ENCODE results near the gene C1R.

Gene C1R

GRCh38 chr12:7078163-7078562, 14.1 kb downstream of the C1R start:
- Histone ChIP-seq H3K79me2 (ENCODE audit: insufficient read depth, low read length) (no peaks in the 10 kb centered on the region), H3K9ac (ENCODE audit: low read length) (no peak overlapping the region), H3K27ac (ENCODE audit: low read depth, low read length, poor library complexity, severe bottlenecking) (no peak overlapping the region), H3K36me3 (ENCODE audit: insufficient read depth, low read length) (no peaks in the 10 kb centered on the region), H2AFZ (ENCODE audit: low read length) (no peak overlapping the region), H3F3A (ENCODE audit: insufficient read depth, low read length) (no peaks in the 10 kb centered on the region), H3K4me2 (ENCODE audit: low read length) (no peak overlapping the region), H3K9me3 (ENCODE audit: low read length) (no peaks in the 10 kb centered on the region), H3K27me3 (ENCODE audit: insufficient read depth, low read length) (no peaks in the 10 kb centered on the region), H3K4me3 (ENCODE audit: low read depth, low read length, poor library complexity, severe bottlenecking) (no peak overlapping the region), H4K20me1 (ENCODE audit: insufficient read depth, low read length) (no peaks in the 10 kb centered on the region), H3K4me1 (ENCODE audit: insufficient read depth, low read length, severe bottlenecking) (no peaks in the 10 kb centered on the region), H3K9me2 (ENCODE audit: low read depth, low read length) (no peaks in the 10 kb centered on the region)
- TF ChIP-seq CTCF (IDR thresholded peaks at IDR 0.05; ENCODE audit: low read length) = no peak; the same call in 1 of the 2 replicates
- no peak for TF ChIP-seq EZH2 (IDR thresholded peaks at IDR 0.05; ENCODE audit: borderline replicate concordance, low read length)

GRCh38 chr12:7076493-7076892, 15.8 kb downstream of the C1R start:
- no peak for TF ChIP-seq CTCF (IDR thresholded peaks at IDR 0.05; ENCODE audit: low read length)
- TF ChIP-seq EZH2 (IDR thresholded peaks at IDR 0.05; ENCODE audit: borderline replicate concordance, low read length) = no peak
- no peaks in the 10 kb centered on the region for H3K27me3 ChIP-seq (ENCODE audit: insufficient read depth, low read length)

GRCh38 chr12:7075939-7076338, 16.3 kb downstream of the C1R start:
- H3K79me2 ChIP-seq (ENCODE audit: insufficient read depth, low read length) = no peaks in the 10 kb centered on the region
- no peak overlapping the region for H2AFZ ChIP-seq (ENCODE audit: low read length)
- no peaks in the 10 kb centered on the region for H3K9me2 ChIP-seq (ENCODE audit: low read depth, low read length)
- no peak overlapping the region for H3K4me3 ChIP-seq (ENCODE audit: low read depth, low read length, poor library complexity, severe bottlenecking)
- no peaks in the 10 kb centered on the region for H3F3A ChIP-seq (ENCODE audit: insufficient read depth, low read length)
- no peak overlapping the region for H3K4me2 ChIP-seq (ENCODE audit: low read length)
- H4K20me1 ChIP-seq (ENCODE audit: insufficient read depth, low read length) = no peaks in the 10 kb centered on the region
- H3K36me3 ChIP-seq (ENCODE audit: insufficient read depth, low read length) = no peaks in the 10 kb centered on the region
- no peaks in the 10 kb centered on the region for H3K9me3 ChIP-seq (ENCODE audit: low read length)
- H3K27me3 ChIP-seq (ENCODE audit: insufficient read depth, low read length) = no peaks in the 10 kb centered on the region
- H3K9ac ChIP-seq (ENCODE audit: low read length) = no peak overlapping the region
- no peak for TF ChIP-seq EZH2 (IDR thresholded peaks at IDR 0.05; ENCODE audit: borderline replicate concordance, low read length)
- TF ChIP-seq CTCF (IDR thresholded peaks at IDR 0.05; ENCODE audit: low read length) = no peak
- H3K27ac ChIP-seq (ENCODE audit: low read depth, low read length, poor library complexity, severe bottlenecking) = no peak overlapping the region
- no peaks in the 10 kb centered on the region for H3K4me1 ChIP-seq (ENCODE audit: insufficient read depth, low read length, severe bottlenecking)

More at GRCh38 chr12:7076493-7076892, 15.8 kb downstream of the C1R start:
- H3K9me2 ChIP-seq (ENCODE audit: low read depth, low read length) = no peaks in the 10 kb centered on the region
- no peaks in the 10 kb centered on the region for H4K20me1 ChIP-seq (ENCODE audit: insufficient read depth, low read length)
- H3F3A ChIP-seq (ENCODE audit: insufficient read depth, low read length) = no peaks in the 10 kb centered on the region
- no peaks in the 10 kb centered on the region for H3K4me1 ChIP-seq (ENCODE audit: insufficient read depth, low read length, severe bottlenecking)
- no peak overlapping the region for H2AFZ ChIP-seq (ENCODE audit: low read length)
- H3K79me2 ChIP-seq (ENCODE audit: insufficient read depth, low read length) = no peaks in the 10 kb centered on the region
- H3K4me3 ChIP-seq (ENCODE audit: low read depth, low read length, poor library complexity, severe bottlenecking) = no peak overlapping the region
- no peak overlapping the region for H3K9ac ChIP-seq (ENCODE audit: low read length)
- no peak overlapping the region for H3K4me2 ChIP-seq (ENCODE audit: low read length)
- H3K36me3 ChIP-seq (ENCODE audit: insufficient read depth, low read length) = no peaks in the 10 kb centered on the region
- H3K27ac ChIP-seq (ENCODE audit: low read depth, low read length, poor library complexity, severe bottlenecking) = no peak overlapping the region
- H3K9me3 ChIP-seq (ENCODE audit: low read length) = no peaks in the 10 kb centered on the region
